Peyer's patch (tissue), 4 donors: ENCODE data around the gene GPR132. TPM values are rescaled to one million over a fixed set of nuclear protein-coding genes. Genes with fewer than 3 reads are reported as not detected.
A peak's percentile ranks its signal among the peaks of the same experiment; 100 is the strongest.

Source experiments
- DNase-seq, 3 donors: peaks; one replicate each; pipeline ENCODE4 v3.0.0-alpha.2; 2017 to 2019
- H3K27ac ChIP-seq, 4 donors: fragments of 200-600 bp; sonication (generic); one replicate each; pipeline ENCODE4 v1.5.1; 2016 to 2019
- H3K27me3 ChIP-seq, 2 donors: fragments of 200-600 bp; sonication (generic); one replicate each; pipeline ENCODE4 v1.5.1; 2019
- H3K36me3 ChIP-seq, 3 donors: fragments of 200-600 bp; sonication (generic); one replicate each; pipeline ENCODE4 v1.5.1; 2016 to 2019
- H3K4me1 ChIP-seq, 4 donors: fragments of 200-600 bp; sonication (generic); one replicate each; pipeline ENCODE4 v1.5.1; 2016 to 2019
- H3K4me3 ChIP-seq, 4 donors: fragments of 200-600 bp; sonication (generic); 1 replicate in 3 of 4; 2 replicates in 1 of 4; pipeline ENCODE4 v1.5.1; 2016 to 2019; ENCODE audit warnings: mild to moderate bottlenecking in 1 of 4
- H3K9me3 ChIP-seq, 4 donors: fragments of 200-600 bp; sonication (generic); one replicate each; pipeline ENCODE4 v1.5.1; 2016 to 2019; ENCODE audit warnings: mild to moderate bottlenecking in 1 of 4
- POLR2A ChIP-seq, 2 donors: fragments of 450-650 bp; IDR thresholded peaks; one replicate each; pipeline ENCODE4 v1.5.1; 2017; ENCODE audit warnings: antibody characterized with exemption in 2 of 2, mild to moderate bottlenecking in 2 of 2, moderate library complexity in 2 of 2
- total RNA-seq, 4 donors: library from RNA; depleted of rRNA; stranded (reverse); fragments of >200 nt; gene quantifications; one replicate each; pipeline ENCODE4 v1.1.0, GENCODE V29; 2016
- TF ChIP-seq, protein P1 (sequence below), 6 experiments: fragments of 450-650 bp in 4 of 6; fragments of 200-600 bp in 2 of 6; sonication (generic) in 1 of 6; IDR thresholded peaks; one replicate each; pipeline ENCODE4 v1.5.1; 2017 to 2019; ENCODE audit warnings: antibody characterized with exemption in 6 of 6, mild to moderate bottlenecking in 3 of 6, moderate library complexity in 1 of 6

The GPR132 gene
- total RNA-seq, 4 donors from 2014 or later, result 1.5 to 29.7 (median 4.2) TPM

- TF ChIP-seq POLR2A (IDR thresholded peaks at IDR 0.05), result no peak
- TF ChIP-seq, protein P1, sequence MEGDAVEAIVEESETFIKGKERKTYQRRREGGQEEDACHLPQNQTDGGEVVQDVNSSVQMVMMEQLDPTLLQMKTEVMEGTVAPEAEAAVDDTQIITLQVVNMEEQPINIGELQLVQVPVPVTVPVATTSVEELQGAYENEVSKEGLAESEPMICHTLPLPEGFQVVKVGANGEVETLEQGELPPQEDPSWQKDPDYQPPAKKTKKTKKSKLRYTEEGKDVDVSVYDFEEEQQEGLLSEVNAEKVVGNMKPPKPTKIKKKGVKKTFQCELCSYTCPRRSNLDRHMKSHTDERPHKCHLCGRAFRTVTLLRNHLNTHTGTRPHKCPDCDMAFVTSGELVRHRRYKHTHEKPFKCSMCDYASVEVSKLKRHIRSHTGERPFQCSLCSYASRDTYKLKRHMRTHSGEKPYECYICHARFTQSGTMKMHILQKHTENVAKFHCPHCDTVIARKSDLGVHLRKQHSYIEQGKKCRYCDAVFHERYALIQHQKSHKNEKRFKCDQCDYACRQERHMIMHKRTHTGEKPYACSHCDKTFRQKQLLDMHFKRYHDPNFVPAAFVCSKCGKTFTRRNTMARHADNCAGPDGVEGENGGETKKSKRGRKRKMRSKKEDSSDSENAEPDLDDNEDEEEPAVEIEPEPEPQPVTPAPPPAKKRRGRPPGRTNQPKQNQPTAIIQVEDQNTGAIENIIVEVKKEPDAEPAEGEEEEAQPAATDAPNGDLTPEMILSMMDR (IDR thresholded peaks at IDR 0.05), result no peak
- Histone ChIP-seq H3K4me1 (peaks cover 5 to 29% (median 16%) of the 10 kb centered on the region in 4 donors), H3K27ac (no peak overlapping the region), H3K36me3 (no peaks in the 10 kb centered on the region), H3K4me3 (no peak overlapping the region), H3K9me3 (no peaks in the 10 kb centered on the region), H3K27me3 (no peaks in the 10 kb centered on the region)
- no peak for DNase-seq
Observed at GRCh38 chr14:105022276-105022670, 43.0 kb downstream of the GPR132 start.

- Histone ChIP-seq H3K4me3 (peak overlapping the region; percentile 49 to 99 (median 69)), H3K4me1 (peaks cover 5 to 29% (median 16%) of the 10 kb centered on the region in 4 donors), H3K9me3 (no peaks in the 10 kb centered on the region), H3K27me3 (no peaks in the 10 kb centered on the region), H3K27ac (peak overlapping the region; percentile 82 to 96 (median 88)), H3K36me3 (no peaks in the 10 kb centered on the region)
- TF ChIP-seq, protein P1 (IDR thresholded peaks at IDR 0.05), result no peak
- no peak for TF ChIP-seq POLR2A (IDR thresholded peaks at IDR 0.05)
- DNase-seq, result peak; percentile 51 to 70 (median 68)
Observed at GRCh38 chr14:105021656-105022275, 43.5 kb downstream of the GPR132 start.

DNA sequence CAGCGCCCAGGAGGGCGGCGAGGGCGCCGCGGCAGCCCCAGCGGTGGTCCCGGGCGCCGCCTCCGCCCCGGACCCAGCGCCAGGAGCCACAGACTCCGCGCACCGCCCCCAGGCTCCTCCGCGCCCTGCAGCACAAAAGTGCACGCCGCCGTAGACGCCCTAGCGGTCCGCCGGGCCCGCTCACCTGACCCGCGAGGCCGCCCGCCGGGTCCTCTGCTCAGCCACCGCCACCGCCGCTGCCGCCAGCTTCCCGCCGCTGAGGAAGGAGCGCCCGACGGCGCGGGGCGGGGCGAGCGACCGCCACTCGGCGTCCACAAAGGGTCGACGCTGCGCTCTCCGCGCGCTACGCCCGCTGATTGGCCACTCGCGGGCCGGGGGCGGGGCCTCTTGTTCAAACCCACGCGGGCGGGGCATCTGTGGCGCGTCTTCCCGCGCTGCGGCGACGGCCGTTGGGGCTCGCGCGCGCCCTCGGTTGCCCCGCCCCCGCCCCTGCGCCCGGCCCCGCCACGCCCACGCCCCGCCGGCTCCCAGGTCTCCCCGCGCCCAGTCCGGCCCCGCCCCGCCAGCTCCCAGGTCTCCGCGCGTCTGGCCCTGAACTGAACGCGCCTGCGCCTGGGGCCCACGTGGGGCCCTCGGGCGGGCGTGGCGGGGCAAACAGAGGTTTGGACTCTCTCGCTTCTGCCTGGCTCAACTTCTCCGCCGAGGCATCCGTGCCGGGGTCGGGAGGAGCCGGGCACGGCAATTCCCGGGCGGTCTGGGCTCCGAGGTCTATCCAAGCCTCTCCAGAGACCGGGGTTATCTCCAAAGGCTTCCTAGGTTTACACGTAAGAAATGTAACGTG is 44.2 kb downstream of the GPR132 start, which contains the start of gene CDCA4:
CDCA4 (minus strand) TSS at position 269 of the 841 bp plus-strand sequence. CDS start 9,154 bp downstream, outside the sequence.
- no peaks in the 10 kb centered on the region for H3K36me3 ChIP-seq
- DNase-seq, result peak; percentile 98 to 99 (median 99)
- H3K9me3 ChIP-seq, result no peaks in the 10 kb centered on the region
- no peaks in the 10 kb centered on the region for H3K27me3 ChIP-seq
- TF ChIP-seq, protein P1 (IDR thresholded peaks at IDR 0.05), result peak in 3 of 6 experiments; percentile 22 to 35 (median 22)
- TF ChIP-seq POLR2A (IDR thresholded peaks at IDR 0.05), result peak; percentile 65 to 67
- peaks cover 5 to 29% (median 17%) of the 10 kb centered on the region in 4 donors for H3K4me1 ChIP-seq
- H3K4me3 ChIP-seq, result peak within 1 kb of the TSS; percentile 84 to 99 (median 96)
- H3K27ac ChIP-seq, result peak within 1 kb of the TSS; percentile 90 to 96 (median 92)

DNA sequence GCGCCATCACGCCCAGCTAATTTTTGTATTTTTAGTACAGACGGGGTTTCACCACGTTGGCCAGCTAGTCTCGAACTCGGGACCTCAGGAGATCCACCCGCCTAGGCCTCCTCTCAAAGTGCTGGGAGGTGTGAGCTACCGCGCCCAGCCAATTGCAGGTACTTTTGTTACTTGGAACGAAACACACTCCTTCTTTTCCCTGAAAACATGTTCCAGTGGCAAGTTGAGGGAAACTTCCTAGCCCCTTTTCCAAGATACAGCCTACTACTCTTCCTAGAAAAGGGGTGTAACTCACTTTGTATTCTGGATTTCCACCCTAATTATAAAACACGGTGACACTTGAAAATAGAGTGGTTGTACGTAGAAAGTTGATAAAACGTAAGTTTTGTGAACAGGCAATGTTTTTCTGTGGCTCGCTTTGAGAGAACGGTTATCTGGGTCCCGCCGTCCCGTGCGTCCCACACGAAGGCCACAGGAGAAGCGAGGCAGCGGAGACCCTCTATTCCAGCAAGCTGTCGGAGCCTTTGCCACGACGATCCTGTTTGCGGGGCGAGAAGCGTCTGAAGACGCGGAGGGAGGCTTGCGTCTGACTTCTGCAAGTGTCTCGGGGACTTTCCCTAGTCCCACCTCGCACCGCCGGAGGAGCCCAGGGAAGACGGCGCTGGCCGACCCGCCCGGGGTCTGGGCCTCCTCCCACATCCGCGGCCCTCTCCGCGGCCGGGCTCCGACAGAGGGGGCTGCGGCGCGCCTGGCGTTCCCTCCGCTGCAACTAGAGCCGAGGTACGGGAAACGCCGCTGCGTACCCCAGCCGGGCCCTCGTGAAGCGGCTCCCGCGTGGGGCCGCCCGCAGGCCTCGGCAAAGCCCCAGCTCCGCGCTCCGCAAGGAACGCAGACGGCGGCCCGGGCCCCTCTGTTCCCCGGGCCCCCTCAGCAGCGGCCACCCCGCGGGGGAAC is 45.1 kb downstream of the GPR132 start:
- Histone ChIP-seq H3K27ac (peak overlapping the region; percentile 90 to 96 (median 92)), H3K27me3 (no peaks in the 10 kb centered on the region), H3K4me3 (peak overlapping the region; percentile 84 to 99 (median 96)), H3K9me3 (no peaks in the 10 kb centered on the region), H3K4me1 (peaks cover 5 to 29% (median 19%) of the 10 kb centered on the region in 4 donors), H3K36me3 (no peaks in the 10 kb centered on the region)
- DNase-seq, result peak; percentile 47 to 73 (median 68)
- TF ChIP-seq, protein P1 (IDR thresholded peaks at IDR 0.05), result no peak
- no peak for TF ChIP-seq POLR2A (IDR thresholded peaks at IDR 0.05)

DNA sequence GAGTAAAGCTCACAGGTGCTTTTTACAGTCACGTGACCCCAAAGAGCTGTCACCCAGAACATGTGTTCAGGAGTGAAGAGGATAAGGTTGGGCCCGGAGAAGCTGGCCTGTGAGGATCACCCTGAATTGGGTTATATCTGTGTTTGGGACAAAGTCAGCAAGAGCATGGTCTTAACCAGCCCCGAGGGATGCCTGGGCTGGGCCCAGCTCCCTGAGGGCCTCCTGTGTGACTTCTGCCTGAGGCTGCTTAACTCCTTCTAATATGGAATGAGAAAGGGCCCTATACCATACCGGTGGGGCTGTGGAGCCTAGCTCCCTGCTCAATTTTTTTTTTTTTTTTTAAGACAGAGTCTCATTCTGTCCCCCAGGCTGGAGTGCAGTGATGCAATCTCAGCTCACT is 46.8 kb downstream of the GPR132 start:
- no peak overlapping the region for H3K4me3 ChIP-seq
- H3K36me3 ChIP-seq, result no peaks in the 10 kb centered on the region
- no peaks in the 10 kb centered on the region for H3K27me3 ChIP-seq
- peaks cover 5 to 29% (median 19%) of the 10 kb centered on the region in 4 donors for H3K4me1 ChIP-seq
- no peak overlapping the region for H3K27ac ChIP-seq
- TF ChIP-seq, protein P1 (IDR thresholded peaks at IDR 0.05), result no peak
- no peak for TF ChIP-seq POLR2A (IDR thresholded peaks at IDR 0.05)
- DNase-seq, result no peak
- H3K9me3 ChIP-seq, result no peaks in the 10 kb centered on the region
